HG02870 (cell line): ENCODE data around the gene ACO2.

Experiments used
- ATAC-seq: cut with Tn5 transposase; IDR thresholded peaks from one replicate; pipeline ENCODE4 v1.9.1; 2021; ENCODE audit warnings: mild to moderate bottlenecking, moderate library complexity; ENCODE audit not compliant: unreplicated experiment

The ACO2 gene

DNA sequence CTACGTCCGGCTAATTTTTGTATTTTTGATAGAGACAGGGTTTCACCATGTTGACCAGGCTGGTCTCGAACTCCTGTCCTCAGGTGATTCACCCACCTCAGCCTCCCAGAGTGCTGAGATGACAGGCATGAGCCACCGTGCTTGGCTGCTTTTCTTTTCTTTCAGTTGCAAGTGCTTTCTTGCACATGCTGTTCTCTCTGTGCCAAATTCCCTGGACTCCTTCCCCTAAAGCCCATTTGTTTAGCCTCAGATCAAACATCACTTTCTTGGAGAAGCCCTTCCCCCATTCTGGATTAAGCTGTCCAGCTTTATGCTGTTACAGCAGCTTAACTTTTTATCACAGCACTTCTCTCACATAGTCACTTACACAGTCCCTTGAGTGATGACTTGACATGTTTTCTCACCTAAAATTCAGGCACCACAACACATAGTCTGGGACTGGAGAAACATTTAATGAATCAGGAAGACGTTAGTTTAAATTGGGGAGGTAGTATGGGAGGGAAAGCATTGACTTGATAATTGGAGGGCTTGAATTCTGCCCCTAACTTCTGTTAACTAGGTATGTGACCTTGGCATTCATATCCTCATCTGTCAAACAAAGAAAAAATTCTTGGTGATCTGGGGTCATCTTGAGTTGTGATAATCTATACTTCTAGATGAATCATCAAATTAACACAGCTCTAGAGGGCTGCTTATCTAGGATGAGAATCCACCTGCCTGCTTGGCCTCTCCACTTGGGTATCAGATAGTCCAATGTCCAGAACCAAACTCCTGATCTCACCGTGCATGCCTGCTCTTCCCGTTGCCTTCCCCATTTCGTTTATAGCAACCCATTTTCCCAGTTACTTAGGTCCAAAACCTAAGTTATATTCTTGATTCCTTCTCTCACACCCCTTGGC is 18.4 kb downstream of the ACO2 start:
- no peak for ATAC-seq

- no peak for ATAC-seq
Observed at GRCh38 chr22:41488076-41488475, 19.2 kb downstream of the ACO2 start.

- no peak for ATAC-seq
Observed at GRCh38 chr22:41488596-41489385, 19.9 kb downstream of the ACO2 start.

DNA sequence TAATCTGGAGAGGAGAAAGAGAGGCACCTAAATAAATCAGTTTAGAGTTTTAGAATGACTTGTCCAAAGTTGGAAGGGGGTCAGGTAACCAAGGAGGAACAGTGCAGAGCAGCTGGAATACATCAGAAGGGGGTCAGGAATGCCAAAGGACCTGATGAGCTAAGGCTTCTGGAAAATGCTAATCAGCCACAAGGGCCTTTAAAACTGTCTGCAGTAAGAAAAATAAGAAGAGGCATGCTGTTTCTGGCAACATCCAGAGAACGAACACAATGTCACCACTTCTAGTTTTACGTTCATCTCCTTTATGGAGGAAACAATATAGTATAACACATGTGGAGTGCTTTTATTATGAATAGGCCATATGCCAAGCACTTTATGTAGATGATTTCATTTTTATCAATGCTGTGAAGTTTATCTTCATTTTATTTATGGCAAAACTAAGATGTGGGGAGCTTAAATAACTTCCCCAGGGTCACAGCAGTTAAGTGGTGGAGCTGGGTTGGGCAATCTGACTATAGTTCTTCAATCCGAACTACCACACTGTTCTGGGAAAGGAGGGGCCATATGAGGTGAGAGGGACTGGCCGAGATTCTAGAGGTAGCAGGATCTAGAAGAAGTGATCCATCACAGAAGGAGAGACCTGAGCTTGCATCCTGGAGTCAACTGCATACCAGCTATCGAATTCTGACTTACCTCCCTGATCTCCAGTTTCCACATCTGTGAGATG is 22.6 kb downstream of the ACO2 start:
- no peak for ATAC-seq

- no peak for ATAC-seq
Observed at GRCh38 chr22:41498303-41498835, 29.5 kb downstream of the ACO2 start.

- ATAC-seq, result no peak
Observed at GRCh38 chr22:41499624-41500280, 30.8 kb downstream of the ACO2 start.

DNA sequence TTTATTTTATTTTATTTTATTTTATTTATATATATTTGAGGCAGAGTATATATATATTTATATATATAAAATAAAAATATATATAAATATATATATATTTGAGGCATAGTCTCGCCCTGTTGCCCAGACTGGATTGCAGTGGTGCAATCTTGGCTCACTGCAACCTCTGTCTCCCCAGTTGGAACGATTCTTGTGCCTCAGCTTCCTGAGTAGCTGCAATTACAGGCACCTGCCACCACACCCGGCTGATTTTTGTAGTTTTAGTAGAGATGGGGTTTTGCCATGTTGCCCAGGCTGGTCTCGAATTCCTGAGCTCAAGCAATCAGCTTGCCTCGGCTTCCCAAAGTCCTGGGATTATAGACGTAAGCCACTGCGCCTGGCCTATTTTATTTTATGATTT is 31.4 kb downstream of the ACO2 start:
- no peak for ATAC-seq

- no peak for ATAC-seq
Observed at GRCh38 chr22:41501209-41501608, 32.3 kb downstream of the ACO2 start.

DNA sequence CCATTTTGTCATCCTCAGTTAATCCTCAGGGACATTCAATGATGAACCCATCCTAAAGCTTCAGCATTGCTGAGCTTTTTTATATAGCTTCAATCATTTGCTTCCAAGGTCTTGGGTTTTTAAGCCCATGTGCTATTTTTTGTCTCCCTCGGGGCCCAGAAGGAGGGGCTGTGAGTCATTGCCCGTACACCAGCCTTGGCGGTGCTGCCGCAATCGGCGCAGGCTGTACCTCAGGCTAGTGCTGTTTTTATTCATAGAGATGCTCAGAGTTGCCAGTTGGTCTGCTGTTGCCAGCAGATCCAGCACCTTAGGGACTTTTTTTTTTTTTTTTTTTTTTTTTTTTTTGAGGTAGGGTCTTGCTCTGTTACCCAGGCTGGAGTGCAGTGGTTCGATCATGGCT is 35.5 kb downstream of the ACO2 start:
- no peak for ATAC-seq

DNA sequence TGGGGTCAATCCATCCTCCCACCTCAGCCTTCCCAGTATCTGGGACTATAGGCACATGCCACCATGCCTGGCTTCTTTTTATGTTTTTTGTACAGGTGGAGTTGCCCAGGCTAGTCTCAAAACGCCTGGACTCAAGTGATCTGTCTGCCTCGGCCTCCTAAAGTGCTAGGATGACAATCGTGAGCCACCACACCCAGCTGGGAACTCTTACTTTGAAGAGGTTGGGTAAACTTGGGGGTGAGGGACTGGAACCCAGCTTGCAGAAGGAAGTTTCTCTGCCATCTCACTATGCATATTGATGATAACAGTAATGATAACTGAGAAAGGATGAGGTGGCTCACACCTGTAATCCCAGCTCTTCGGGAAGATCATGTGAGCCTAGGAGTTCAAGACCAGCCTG is 35.9 kb downstream of the ACO2 start:
- no peak for ATAC-seq

GRCh38 chr22:41505511-41506220 is 36.7 kb downstream of the ACO2 start:
- ATAC-seq, result no peak

GRCh38 chr22:41507330-41508063 is 38.6 kb downstream of the ACO2 start:
- no peak for ATAC-seq

- ATAC-seq, result no peak
Observed at GRCh38 chr22:41508770-41509170, 39.9 kb downstream of the ACO2 start.

DNA sequence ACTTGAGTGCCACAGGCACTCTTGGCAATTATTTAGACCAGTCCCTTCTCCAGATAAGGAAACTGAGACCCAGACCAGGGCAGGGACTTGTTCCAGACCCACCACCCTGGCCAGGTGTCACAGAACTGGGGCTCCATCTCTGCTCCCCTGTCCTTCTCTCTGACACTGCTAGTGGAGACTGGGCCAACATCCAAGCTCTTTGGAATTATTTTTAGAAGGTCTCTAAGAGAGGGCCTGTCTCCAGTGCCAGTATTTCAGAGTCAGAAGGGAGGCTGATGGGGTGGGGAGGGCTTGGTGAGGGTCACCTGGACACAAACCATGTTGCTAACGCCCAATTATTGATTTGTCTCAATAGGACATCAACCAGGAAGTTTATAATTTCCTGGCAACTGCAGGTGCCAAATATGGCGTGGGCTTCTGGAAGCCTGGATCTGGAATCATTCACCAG is 42.6 kb downstream of the ACO2 start:
- ATAC-seq, result no peak

GRCh38 chr22:41512421-41513194 is 43.7 kb downstream of the ACO2 start:
- ATAC-seq, result no peak

DNA sequence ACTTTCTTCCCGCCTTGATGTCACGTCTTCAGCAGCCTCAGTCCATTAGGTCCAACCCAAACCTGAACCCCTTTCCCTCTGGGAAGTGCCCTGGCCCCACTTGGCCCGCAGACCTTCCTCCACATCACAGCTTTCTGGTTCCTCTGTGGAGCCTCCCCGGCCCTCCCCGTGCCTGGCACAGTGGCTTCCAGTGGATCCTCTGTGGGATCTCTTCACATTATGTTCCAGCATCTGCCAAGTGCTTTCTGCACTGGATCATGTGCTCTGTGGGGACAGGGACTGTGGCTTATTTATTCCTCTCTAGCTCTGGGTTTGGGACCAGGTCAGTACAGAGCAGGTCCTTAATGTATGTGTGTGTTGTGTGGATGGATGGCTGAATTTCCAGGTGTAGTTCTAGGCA is 44.5 kb downstream of the ACO2 start:
- no peak for ATAC-seq

GRCh38 chr22:41516462-41516861 is 47.5 kb downstream of the ACO2 start:
- ATAC-seq, result no peak
